GM12874 (cell line): ENCODE measurements around the gene PTPRN2.

ENCODE experiments used
- CTCF ChIP-seq: IDR thresholded peaks from 2 replicates; pipeline ENCODE4 v1.5.1; 2011; ENCODE audit warnings: low read depth, mild to moderate bottlenecking, control low read depth, low read length, moderate library complexity; ENCODE audit not compliant: insufficient read depth

The PTPRN2 gene

GRCh38 chr7:157645539-157645938 lies 942.1 kb downstream of the PTPRN2 start:
- no peak for TF ChIP-seq CTCF

- no peak for TF ChIP-seq CTCF
Measured at GRCh38 chr7:157644946-157645345, 942.7 kb downstream of the PTPRN2 start.

- TF ChIP-seq CTCF, result no peak
Measured at GRCh38 chr7:157643525-157643970, 944.1 kb downstream of the PTPRN2 start.

- TF ChIP-seq CTCF, result no peak
Measured at GRCh38 chr7:157641866-157642265, 945.8 kb downstream of the PTPRN2 start.

- TF ChIP-seq CTCF, result no peak
Measured at GRCh38 chr7:157640144-157640543, 947.5 kb downstream of the PTPRN2 start.

- TF ChIP-seq CTCF, result no peak
Measured at GRCh38 chr7:157638563-157638962, 949.1 kb downstream of the PTPRN2 start.

- no peak for TF ChIP-seq CTCF
Measured at GRCh38 chr7:157637216-157637949, 950.2 kb downstream of the PTPRN2 start.
